DND-41 (cell line): ENCODE measurements around the gene ACTR6.

Experiments used
- CTCF ChIP-seq: IDR thresholded peaks from 2 replicates; pipeline ENCODE4 v1.5.1; 2012; ENCODE audit warnings: borderline replicate concordance, low read length, moderate library complexity, mild to moderate bottlenecking; ENCODE audit not compliant: poor library complexity, severe bottlenecking; ENCODE audit errors: extremely low read depth
- EZH2 ChIP-seq: IDR thresholded peaks from 3 replicates; pipeline ENCODE4 v1.6.1; 2012; ENCODE audit warnings: borderline replicate concordance, low read depth, mild to moderate bottlenecking, moderate library complexity, low read length, inconsistent platforms; ENCODE audit not compliant: severe bottlenecking

GRCh38 chr12:100258127-100258526 lies 57.5 kb downstream of the ACTR6 start:
- TF ChIP-seq CTCF (no peak), EZH2 (no peak)
